GM21515 (cell line): Measurements from ENCODE around the gene KISS1R.

Source experiments
- ATAC-seq: cut with Tn5 transposase; IDR thresholded peaks from one replicate; pipeline ENCODE4 v1.9.1; 2021; ENCODE audit not compliant: unreplicated experiment

The KISS1R gene

GRCh38 chr19:899336-900042 is 17.6 kb upstream of the KISS1R start:
- no peak for ATAC-seq

GRCh38 chr19:900043-900301 is 17.2 kb upstream of the KISS1R start:
- no peak for ATAC-seq

GRCh38 chr19:900302-901111 is 16.6 kb upstream of the KISS1R start:
- no peak for ATAC-seq

- ATAC-seq: no peak
These were observed 15.7 kb upstream of the KISS1R start for GRCh38 chr19:901216-902092.

GRCh38 chr19:902093-902370 is 15.1 kb upstream of the KISS1R start:
- no peak for ATAC-seq

GRCh38 chr19:902446-903226 is 14.5 kb upstream of the KISS1R start:
- ATAC-seq: no peak

- ATAC-seq: no peak
These were observed 13.8 kb upstream of the KISS1R start for GRCh38 chr19:903266-903797.

- ATAC-seq: no peak
These were observed 12.6 kb upstream of the KISS1R start for GRCh38 chr19:904545-904944.

GRCh38 chr19:906480-906879 is 10.7 kb upstream of the KISS1R start:
- ATAC-seq: no peak

- no peak for ATAC-seq
These were observed 9.8 kb upstream of the KISS1R start for GRCh38 chr19:907183-907853.

GRCh38 chr19:911197-912033 is 5.7 kb upstream of the KISS1R start:
- ATAC-seq: no peak

- no peak for ATAC-seq
These were observed 4.7 kb upstream of the KISS1R start for GRCh38 chr19:912181-913079.

GRCh38 chr19:913080-913748 is 3.9 kb upstream of the KISS1R start, which contains the start of gene R3HDM4:
R3HDM4 (minus strand) TSS chr19:913219; CDS start chr19:913157, 62 bp downstream.
- no peak for ATAC-seq

- no peak for ATAC-seq
These were observed 349 bp upstream of the KISS1R start for GRCh38 chr19:916645-917322.

GRCh38 chr19:918152-918437 is 962 bp downstream of the KISS1R start:
- no peak for ATAC-seq

GRCh38 chr19:918481-919198 is 1.5 kb downstream of the KISS1R start:
- ATAC-seq: no peak
